ENCODE data around the gene AKAP8L. TPM values are rescaled to one million over a fixed set of nuclear protein-coding genes. Genes with fewer than 3 reads are reported as not detected.

Gene AKAP8L
- total and polyA plus RNA-seq, 9 of the 15 experiments (the other 6 are each of a cell fraction or from before 2014, with no cell fraction given): 2.4 to 116 (median 70.7) TPM

GRCh38 chr19:15464394-15465385 lies 45.9 kb upstream of the AKAP8L start, which contains the start of gene RASAL3 (continued):
- TF ChIP-seq ZNF639 (CRISPR knock-in tag; conservative IDR thresholded peaks at IDR 0.05 in 1 of 2, IDR thresholded peaks at IDR 0.05 in 1 of 2) (no peak), TOE1 (IDR thresholded peaks at IDR 0.05; ENCODE audit: borderline replicate concordance) (no peak), TOE1 (CRISPR knock-in tag; IDR thresholded peaks at IDR 0.05; ENCODE audit: borderline replicate concordance, low read depth) (no peak), TRIM24 (IDR thresholded peaks at IDR 0.05) (no peak), MAFK (IDR thresholded peaks at IDR 0.05; ENCODE audit: low read length) (peak; percentile 23; the same call in 1 of the 2 replicates), CEBPG (CRISPR knock-in tag; IDR thresholded peaks at IDR 0.05) (no peak), CEBPG (tag; conservative IDR thresholded peaks at IDR 0.05 in 1 of 2, IDR thresholded peaks at IDR 0.05 in 1 of 2) (no peak), KDM4B (IDR thresholded peaks at IDR 0.05; ENCODE audit: borderline replicate concordance in 2 of 2, low read depth in 1 of 2) (no peak), ILF3 (IDR thresholded peaks at IDR 0.05; ENCODE audit: borderline replicate concordance) (no peak), FOXP4 (CRISPR knock-in tag; IDR thresholded peaks at IDR 0.05; ENCODE audit: borderline replicate concordance) (no peak), MED1 (CRISPR knock-in tag; IDR thresholded peaks at IDR 0.05; ENCODE audit: borderline replicate concordance) (no peak), POLR2H (tag; IDR thresholded peaks at IDR 0.05; ENCODE audit: low read depth) (no peak), MTA3 (IDR thresholded peaks at IDR 0.05; ENCODE audit: borderline replicate concordance) (no peak), ZNF79 (CRISPR knock-in tag; IDR thresholded peaks at IDR 0.05; ENCODE audit: low read depth) (no peak), EP400 (IDR thresholded peaks at IDR 0.05) (no peak), TRIM25 (IDR thresholded peaks at IDR 0.05; ENCODE audit: borderline replicate concordance) (no peak), USF1 (CRISPR knock-in tag; IDR thresholded peaks at IDR 0.05) (0 out of 2 replicates have a peak, but pooled peaks have one; percentile 40), FOXM1 (IDR thresholded peaks at IDR 0.05; ENCODE audit: low read depth) (no peak), FOXM1 (CRISPR knock-in tag; IDR thresholded peaks at IDR 0.05; ENCODE audit: low read depth) (no peak), RFX5 (IDR thresholded peaks at IDR 0.05; ENCODE audit: low read depth, low read length) (no peak), TAL1 (IDR thresholded peaks at IDR 0.05) (no peak)
